Measurements from ENCODE around the gene PLA2G15. TPM values are rescaled to one million over a fixed set of nuclear protein-coding genes. Genes with fewer than 3 reads are reported as not detected.
A peak's percentile ranks its signal among the peaks of the same experiment; 100 is the strongest.

The PLA2G15 gene
- total and polyA plus RNA-seq, 2 experiments from 2014 or later, result 3.1 to 14.8 TPM

DNA sequence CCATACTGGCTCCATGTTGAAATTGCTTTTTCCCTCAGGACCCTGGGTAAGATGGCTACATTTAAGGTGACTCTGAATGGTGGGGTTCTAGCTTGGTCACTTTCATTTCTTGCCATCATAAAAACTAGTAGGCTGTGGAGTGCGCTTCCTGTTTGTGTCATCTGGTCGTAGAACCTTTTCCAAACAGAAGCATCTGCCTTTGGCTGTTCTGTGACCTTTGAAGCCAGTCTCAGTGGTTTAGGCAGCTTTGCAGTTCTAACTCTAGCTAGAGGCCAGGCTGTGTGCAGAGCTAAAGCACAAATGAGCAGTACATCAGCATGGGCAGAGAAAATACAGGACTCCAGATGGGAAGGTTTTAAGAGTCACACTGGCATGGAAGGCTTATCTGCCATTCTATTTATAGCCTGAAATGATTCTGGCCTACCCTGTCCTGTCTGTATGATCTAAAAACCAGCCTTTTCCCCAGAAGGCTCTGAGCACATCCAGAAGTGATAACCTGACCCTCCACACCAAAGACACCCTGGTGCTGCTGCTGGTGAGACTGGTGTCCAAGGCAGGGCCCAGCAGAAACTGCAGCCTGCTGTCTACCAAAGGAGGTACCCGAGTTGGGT is 17.9 kb upstream of the PLA2G15 start:
- peak overlapping the region; percentile 48 for H3K27ac ChIP-seq (ENCODE audit: low read depth)

More for the DNA sequence above, 17.9 kb upstream of the PLA2G15 start:
- Mint-ChIP-seq H3K4me3 (no peak overlapping the region), H3K9me3 (no peaks in the 10 kb centered on the region), H3K36me3 (ENCODE audit: low read depth) (peaks cover 37% of the 10 kb centered on the region), H3K27ac (no peak overlapping the region), H3K27me3 (ENCODE audit: insufficient read depth, low read depth, poor library complexity) (peaks cover 4% of the 10 kb centered on the region), H3K4me1 (peaks cover 2% of the 10 kb centered on the region; the same call in 2 of the 3 replicates)
- Histone ChIP-seq H3K4me2 (no peak overlapping the region), H3K9me2 (ENCODE audit: insufficient read depth) (no peaks in the 10 kb centered on the region), H4K20me1 (replicated peaks; ENCODE audit: insufficient read depth) (no peaks in the 10 kb centered on the region; the same call in 1 of the 2 replicates), H3K36me3 (ENCODE audit: insufficient read depth) (peaks cover 4% of the 10 kb centered on the region; the same call in 1 of the 2 replicates), H2AFZ (no peak overlapping the region), H3K4me3 (no peak overlapping the region), H3K27me3 (ENCODE audit: insufficient read depth) (no peaks in the 10 kb centered on the region), H3F3A (replicated peaks; ENCODE audit: low read depth) (peaks cover 9% of the 10 kb centered on the region; the same call in 1 of the 2 replicates), H3K79me2 (replicated peaks; ENCODE audit: insufficient read depth) (no peaks in the 10 kb centered on the region), H3K4me1 (ENCODE audit: insufficient read depth) (no peaks in the 10 kb centered on the region; the same call in 1 of the 2 replicates)
- ATAC-seq (no peak), DNase-seq (ENCODE audit: low spot score) (no peak)
- TF ChIP-seq EZH2 (IDR thresholded peaks at IDR 0.05; ENCODE audit: low read depth, unreplicated experiment), result no peak
- no peak for TF ChIP-seq NANOG (IDR thresholded peaks at IDR 0.05; ENCODE audit: borderline replicate concordance)
- TF ChIP-seq, protein P1, sequence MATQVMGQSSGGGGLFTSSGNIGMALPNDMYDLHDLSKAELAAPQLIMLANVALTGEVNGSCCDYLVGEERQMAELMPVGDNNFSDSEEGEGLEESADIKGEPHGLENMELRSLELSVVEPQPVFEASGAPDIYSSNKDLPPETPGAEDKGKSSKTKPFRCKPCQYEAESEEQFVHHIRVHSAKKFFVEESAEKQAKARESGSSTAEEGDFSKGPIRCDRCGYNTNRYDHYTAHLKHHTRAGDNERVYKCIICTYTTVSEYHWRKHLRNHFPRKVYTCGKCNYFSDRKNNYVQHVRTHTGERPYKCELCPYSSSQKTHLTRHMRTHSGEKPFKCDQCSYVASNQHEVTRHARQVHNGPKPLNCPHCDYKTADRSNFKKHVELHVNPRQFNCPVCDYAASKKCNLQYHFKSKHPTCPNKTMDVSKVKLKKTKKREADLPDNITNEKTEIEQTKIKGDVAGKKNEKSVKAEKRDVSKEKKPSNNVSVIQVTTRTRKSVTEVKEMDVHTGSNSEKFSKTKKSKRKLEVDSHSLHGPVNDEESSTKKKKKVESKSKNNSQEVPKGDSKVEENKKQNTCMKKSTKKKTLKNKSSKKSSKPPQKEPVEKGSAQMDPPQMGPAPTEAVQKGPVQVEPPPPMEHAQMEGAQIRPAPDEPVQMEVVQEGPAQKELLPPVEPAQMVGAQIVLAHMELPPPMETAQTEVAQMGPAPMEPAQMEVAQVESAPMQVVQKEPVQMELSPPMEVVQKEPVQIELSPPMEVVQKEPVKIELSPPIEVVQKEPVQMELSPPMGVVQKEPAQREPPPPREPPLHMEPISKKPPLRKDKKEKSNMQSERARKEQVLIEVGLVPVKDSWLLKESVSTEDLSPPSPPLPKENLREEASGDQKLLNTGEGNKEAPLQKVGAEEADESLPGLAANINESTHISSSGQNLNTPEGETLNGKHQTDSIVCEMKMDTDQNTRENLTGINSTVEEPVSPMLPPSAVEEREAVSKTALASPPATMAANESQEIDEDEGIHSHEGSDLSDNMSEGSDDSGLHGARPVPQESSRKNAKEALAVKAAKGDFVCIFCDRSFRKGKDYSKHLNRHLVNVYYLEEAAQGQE (IDR thresholded peaks at IDR 0.05; ENCODE audit: unreplicated experiment), result no peak
- TF ChIP-seq CTCF (conservative IDR thresholded peaks at IDR 0.05; ENCODE audit: low read depth in 2 of 2), result no peak
- no peak for TF ChIP-seq JUNB (IDR thresholded peaks at IDR 0.05; ENCODE audit: unreplicated experiment)
- no peak for TF ChIP-seq POLR2AphosphoS5 (IDR thresholded peaks at IDR 0.05; ENCODE audit: low read depth)
- TF ChIP-seq STAT1 (IDR thresholded peaks at IDR 0.05; ENCODE audit: unreplicated experiment), result no peak
- TF ChIP-seq ZNF462 (CRISPR knock-in tag; IDR thresholded peaks at IDR 0.05), result no peak
- TF ChIP-seq, protein P2, sequence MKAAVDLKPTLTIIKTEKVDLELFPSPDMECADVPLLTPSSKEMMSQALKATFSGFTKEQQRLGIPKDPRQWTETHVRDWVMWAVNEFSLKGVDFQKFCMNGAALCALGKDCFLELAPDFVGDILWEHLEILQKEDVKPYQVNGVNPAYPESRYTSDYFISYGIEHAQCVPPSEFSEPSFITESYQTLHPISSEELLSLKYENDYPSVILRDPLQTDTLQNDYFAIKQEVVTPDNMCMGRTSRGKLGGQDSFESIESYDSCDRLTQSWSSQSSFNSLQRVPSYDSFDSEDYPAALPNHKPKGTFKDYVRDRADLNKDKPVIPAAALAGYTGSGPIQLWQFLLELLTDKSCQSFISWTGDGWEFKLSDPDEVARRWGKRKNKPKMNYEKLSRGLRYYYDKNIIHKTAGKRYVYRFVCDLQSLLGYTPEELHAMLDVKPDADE (IDR thresholded peaks at IDR 0.05), result no peak
- no peak for TF ChIP-seq ZNF114 (CRISPR knock-in tag; IDR thresholded peaks at IDR 0.05)
- no peak for TF ChIP-seq ZNF331 (CRISPR knock-in tag; IDR thresholded peaks at IDR 0.05; ENCODE audit: low read depth)
- TF ChIP-seq EZH2phosphoT487 (IDR thresholded peaks at IDR 0.05; ENCODE audit: unreplicated experiment), result no peak
- no peak for TF ChIP-seq CREB1 (CRISPR knock-in tag; IDR thresholded peaks at IDR 0.05; ENCODE audit: low read depth)

Data from GM23338 (cell line).